Muscle layer of duodenum (tissue), 2 donors: ENCODE data around the gene PLXDC2.

Experiments used
- H3K27ac ChIP-seq: one replicate; pipeline ENCODE4 v1.7.0; 2013; ENCODE audit warnings: mild to moderate bottlenecking, low read length
- H3K27me3 ChIP-seq: one replicate; pipeline ENCODE4 v1.7.0; 2013; ENCODE audit warnings: low read depth, mild to moderate bottlenecking, control low read depth, low read length
- H3K36me3 ChIP-seq, 2 donors: one replicate each; pipeline ENCODE4 v1.7.0; 2013; ENCODE audit warnings: low read length in 2 of 2, control low read depth in 1 of 2, mild to moderate bottlenecking in 1 of 2; ENCODE audit not compliant: insufficient read depth in 2 of 2, control insufficient read depth in 1 of 2
- H3K4me1 ChIP-seq, 2 donors: one replicate each; pipeline ENCODE4 v1.7.0; 2013; ENCODE audit warnings: low read length in 2 of 2, mild to moderate bottlenecking in 2 of 2, control low read depth in 1 of 2, moderate library complexity in 1 of 2; ENCODE audit not compliant: insufficient read depth in 2 of 2, control insufficient read depth in 1 of 2
- H3K4me3 ChIP-seq, 2 donors: one replicate each; pipeline ENCODE4 v1.7.0; 2013; ENCODE audit warnings: low read length in 2 of 2, low read depth in 1 of 2, mild to moderate bottlenecking in 1 of 2
- H3K9me3 ChIP-seq, 2 donors: one replicate each; pipeline ENCODE4 v1.7.0; 2013; ENCODE audit warnings: low read length in 2 of 2, control low read depth in 1 of 2, mild to moderate bottlenecking in 1 of 2; ENCODE audit not compliant: control insufficient read depth in 1 of 2
- donor health status: healthy.

The PLXDC2 gene

DNA sequence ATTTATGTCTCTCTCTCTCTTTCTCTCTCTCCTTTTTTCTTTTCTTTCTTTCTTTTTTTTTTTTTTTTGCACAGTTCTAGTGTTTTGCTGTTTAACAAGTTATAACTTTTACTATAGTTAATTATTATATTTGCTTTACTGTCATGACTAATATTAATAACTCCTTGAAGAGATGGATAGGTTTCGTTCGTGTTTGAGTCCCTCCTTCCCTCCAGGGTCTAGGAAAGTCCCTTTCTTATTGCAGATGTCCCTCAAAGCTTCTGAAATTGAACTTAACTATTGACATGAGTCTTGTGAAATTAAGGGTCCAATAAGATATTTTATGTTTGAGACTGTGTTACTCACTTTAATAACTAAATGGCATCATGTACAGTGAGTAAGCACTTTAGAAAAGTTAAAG lies 131.4 kb downstream of the PLXDC2 start:
- Histone ChIP-seq H3K4me3 (no peak overlapping the region), H3K27ac (no peak overlapping the region), H3K36me3 (no peaks in the 10 kb centered on the region), H3K4me1 (peaks cover 0 to 24% of the 10 kb centered on the region in 2 donors), H3K27me3 (no peaks in the 10 kb centered on the region), H3K9me3 (no peaks in the 10 kb centered on the region)

DNA sequence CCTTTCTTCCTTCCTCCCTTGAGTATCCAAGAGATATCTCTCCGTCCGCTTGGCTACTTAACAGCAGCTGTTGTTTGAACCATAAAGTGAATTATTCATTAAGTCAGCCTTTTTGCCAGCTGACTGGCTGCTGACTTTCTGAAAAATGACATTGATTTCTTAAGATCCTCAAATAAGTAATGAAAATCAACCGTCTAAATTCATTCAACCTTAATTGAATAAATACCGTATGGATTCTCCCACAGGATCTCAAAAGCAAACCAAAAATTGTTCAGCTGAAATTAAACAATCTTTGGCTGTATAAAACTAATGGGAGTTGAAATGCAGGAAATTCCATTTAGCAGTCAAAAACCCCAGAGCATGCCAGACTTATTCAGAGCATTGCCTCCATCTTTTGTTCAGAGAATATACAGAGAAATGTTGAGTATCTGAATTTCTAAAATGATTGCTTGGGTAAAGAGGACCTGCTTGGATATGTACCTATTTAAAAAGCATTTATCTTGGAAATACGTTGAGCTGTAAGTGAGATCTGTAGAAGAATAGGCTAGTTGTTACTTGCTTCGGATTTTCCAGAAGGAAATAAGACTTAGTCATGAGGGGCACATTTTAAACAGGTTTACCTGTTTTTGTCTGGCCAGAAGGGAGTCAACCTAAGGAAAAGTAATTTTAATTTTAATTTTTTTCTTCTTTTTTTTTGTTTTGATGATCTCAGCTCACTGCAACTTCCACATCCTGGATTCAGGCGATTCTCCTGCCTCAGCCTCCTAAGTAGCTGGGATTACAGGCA lies 136.2 kb downstream of the PLXDC2 start:
- Histone ChIP-seq H3K4me3 (no peak overlapping the region), H3K27me3 (no peaks in the 10 kb centered on the region), H3K36me3 (no peaks in the 10 kb centered on the region), H3K9me3 (no peaks in the 10 kb centered on the region), H3K4me1 (peaks cover 0 to 8% of the 10 kb centered on the region in 2 donors), H3K27ac (no peak overlapping the region)

DNA sequence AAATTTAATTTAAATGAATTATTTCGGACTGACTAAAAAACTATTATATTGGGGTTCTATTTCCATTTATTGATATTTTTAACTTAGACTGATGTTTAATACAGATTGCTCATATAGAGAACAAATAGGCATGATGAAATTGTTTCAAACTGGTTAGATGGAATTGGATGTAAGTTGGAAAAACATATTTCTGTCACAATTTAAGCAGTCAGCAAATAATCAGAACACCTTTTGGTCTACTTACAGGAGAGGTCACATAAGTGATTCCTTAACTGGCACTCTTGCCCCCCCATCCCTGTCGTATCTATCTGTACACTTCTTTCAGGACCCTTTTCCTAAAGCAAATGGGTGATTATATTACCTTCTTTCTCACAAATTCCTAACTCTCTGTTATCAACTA lies 138.4 kb downstream of the PLXDC2 start:
- peaks cover 0 to 4% of the 10 kb centered on the region in 2 donors for H3K4me1 ChIP-seq
- H3K36me3 ChIP-seq, result no peaks in the 10 kb centered on the region
- H3K27ac ChIP-seq, result no peak overlapping the region
- H3K4me3 ChIP-seq, result no peak overlapping the region
- no peaks in the 10 kb centered on the region for H3K27me3 ChIP-seq
- H3K9me3 ChIP-seq, result no peaks in the 10 kb centered on the region

DNA sequence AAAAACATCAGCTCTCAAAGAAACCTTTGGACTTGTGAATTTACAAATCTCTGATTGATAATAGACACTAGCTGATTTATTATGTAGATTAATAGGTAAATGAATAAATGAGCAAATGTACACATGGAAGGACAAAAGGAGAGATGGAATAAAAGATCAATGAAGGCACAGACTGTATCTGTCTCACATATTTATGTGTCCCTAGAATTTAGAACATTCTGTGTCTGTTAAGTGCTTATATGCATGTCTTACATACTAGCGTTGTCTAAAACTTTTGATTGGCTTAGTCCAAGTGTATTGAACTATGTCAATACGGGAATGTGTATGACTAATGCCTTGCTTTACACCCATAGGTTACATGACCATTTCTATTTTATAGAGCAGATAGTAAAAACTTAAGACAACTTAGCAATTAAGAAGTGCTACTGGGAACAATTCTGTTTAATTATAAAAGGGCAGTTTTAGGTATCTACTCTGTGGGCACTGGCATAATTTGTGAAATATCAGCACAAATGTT lies 140.3 kb downstream of the PLXDC2 start:
- no peaks in the 10 kb centered on the region for H3K36me3 ChIP-seq
- peaks cover 0 to 4% of the 10 kb centered on the region in 2 donors for H3K4me1 ChIP-seq
- H3K4me3 ChIP-seq, result no peak overlapping the region
- no peak overlapping the region for H3K27ac ChIP-seq
- no peaks in the 10 kb centered on the region for H3K9me3 ChIP-seq
- H3K27me3 ChIP-seq, result no peaks in the 10 kb centered on the region

DNA sequence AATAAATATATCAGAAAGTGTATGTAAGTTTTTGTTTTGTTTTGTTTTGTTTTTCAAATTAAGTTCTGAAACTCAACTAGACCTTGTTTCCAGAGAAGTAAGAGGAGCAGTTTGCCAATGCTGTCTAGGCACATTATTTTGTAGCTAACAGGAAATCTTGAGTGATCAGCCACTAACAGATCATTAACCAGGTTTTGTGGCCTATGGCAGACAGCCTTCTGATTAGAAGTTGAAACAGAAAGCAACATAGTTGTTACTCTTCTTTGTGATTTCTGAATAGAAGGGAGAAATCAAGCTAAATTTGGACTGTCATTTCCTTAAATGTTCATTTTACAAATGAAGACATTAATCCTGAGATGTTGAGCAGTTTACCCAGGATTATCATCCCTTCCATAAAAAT lies 142.6 kb downstream of the PLXDC2 start:
- no peak overlapping the region for H3K27ac ChIP-seq
- no peaks in the 10 kb centered on the region for H3K9me3 ChIP-seq
- peaks cover 0 to 4% of the 10 kb centered on the region in 2 donors for H3K4me1 ChIP-seq
- H3K4me3 ChIP-seq, result no peak overlapping the region
- H3K27me3 ChIP-seq, result no peaks in the 10 kb centered on the region
- H3K36me3 ChIP-seq, result no peaks in the 10 kb centered on the region

DNA sequence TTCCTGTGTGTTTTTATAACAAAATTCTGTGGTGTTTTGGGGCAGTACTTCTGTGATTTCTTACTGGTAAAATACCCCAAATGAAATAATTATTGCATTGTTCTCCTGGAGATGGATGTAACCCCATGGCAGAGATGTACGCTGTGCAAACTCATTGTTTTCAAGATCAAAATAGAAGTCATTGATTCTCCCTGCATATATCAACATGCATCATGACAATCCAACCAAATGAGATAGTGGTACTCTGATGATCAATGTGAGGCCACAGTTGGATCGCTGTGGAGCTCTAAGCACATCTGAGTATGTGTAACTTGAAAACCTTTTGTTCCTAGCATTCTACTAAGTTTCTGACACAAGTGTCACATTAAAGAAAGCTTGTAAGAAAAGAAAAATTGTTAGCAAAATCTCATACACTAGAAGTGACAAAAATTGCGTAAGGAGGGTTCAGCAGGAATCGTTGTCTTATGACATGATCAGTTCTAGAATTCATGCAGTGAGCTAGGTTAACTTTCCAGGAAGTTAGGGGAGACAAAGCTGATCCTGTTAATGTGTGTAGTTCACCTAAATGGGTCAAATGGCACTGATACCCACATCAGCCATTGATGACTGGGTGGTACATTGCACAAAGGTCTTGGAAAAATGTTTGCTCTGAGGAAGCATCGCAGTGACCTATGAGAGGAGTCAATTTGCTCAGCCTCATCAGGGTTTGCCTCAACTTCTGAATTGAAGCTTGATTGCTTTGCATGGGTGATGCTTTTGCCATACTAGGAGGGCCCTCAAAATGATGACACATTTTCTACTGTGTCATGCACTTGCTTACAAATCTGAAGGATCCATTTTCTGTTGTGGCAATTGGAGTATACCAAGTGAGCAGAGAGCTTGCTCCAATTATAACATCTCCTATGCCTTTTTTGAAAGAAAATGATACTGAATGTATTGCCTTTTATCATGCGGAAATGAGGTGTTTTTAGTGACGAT lies 145.1 kb downstream of the PLXDC2 start:
- Histone ChIP-seq H3K9me3 (no peaks in the 10 kb centered on the region), H3K4me1 (peaks cover 0 to 4% of the 10 kb centered on the region in 2 donors), H3K4me3 (no peak overlapping the region), H3K27ac (no peak overlapping the region), H3K36me3 (no peaks in the 10 kb centered on the region), H3K27me3 (no peaks in the 10 kb centered on the region)

DNA sequence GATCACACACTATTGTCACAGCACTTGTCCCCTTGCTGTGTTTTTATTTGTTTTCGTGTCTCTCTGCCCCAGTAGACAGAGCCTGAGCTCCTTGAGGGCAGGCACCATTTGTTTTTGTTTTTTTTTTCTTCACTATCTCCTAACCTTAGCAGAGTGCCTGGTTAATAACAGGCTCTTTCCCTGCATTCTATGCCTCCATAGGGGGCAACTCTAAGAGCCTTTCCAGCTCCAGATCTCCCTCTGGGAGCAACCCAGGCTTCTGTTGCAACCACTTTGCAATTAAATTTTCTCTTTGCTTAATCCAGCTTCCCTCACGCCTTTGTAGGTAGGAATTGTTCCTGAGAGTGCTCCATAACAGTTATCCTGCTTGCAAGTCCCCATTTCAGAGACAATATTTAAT lies 148.4 kb downstream of the PLXDC2 start:
- Histone ChIP-seq H3K4me1 (no peaks in the 10 kb centered on the region), H3K9me3 (no peaks in the 10 kb centered on the region), H3K27ac (no peak overlapping the region), H3K4me3 (no peak overlapping the region), H3K36me3 (no peaks in the 10 kb centered on the region), H3K27me3 (no peaks in the 10 kb centered on the region)

DNA sequence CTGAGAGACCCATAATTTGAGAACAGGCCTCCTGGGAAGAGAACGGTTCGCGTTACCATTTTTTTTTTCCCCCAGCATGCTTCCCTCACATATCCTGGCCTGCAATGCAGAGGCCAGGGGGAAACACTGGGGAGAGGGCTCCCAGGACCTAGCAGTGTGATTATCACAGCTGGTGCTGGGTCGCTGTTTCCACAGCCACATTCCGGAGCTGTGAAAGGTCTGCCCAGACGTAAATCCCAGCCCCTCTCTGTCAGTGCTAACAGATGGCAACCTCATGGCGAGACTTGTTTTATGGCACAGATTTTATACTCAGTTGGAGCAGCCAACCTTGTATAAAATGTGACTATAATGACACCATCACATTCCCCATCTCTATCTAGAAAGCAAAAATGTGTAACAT lies 150.5 kb downstream of the PLXDC2 start:
- Histone ChIP-seq H3K27me3 (no peaks in the 10 kb centered on the region), H3K4me3 (no peak overlapping the region), H3K4me1 (peaks cover 3 to 8% of the 10 kb centered on the region in 2 donors), H3K27ac (no peak overlapping the region), H3K9me3 (no peaks in the 10 kb centered on the region), H3K36me3 (no peaks in the 10 kb centered on the region)

DNA sequence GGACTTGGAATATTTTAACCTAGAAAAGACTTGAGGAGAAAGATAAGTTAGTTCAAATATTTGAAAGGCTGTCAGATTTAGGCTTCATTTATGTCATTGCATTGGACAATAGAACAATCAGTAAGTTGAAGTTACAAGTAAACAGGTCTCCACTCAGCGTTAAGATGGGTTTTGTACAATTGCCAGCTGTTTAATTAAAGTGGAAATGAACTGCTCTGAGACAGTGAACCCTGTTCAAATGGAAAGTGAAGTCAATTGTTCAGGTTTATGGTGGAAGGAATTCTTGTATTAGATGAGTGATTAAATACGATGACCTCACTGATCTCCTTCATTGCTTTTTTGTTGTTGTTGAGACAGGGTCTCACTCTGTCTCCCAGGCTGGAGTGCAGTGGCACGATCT lies 151.7 kb downstream of the PLXDC2 start:
- no peaks in the 10 kb centered on the region for H3K36me3 ChIP-seq
- H3K9me3 ChIP-seq, result no peaks in the 10 kb centered on the region
- no peaks in the 10 kb centered on the region for H3K27me3 ChIP-seq
- no peak overlapping the region for H3K4me3 ChIP-seq
- H3K27ac ChIP-seq, result no peak overlapping the region
- peaks cover 3 to 8% of the 10 kb centered on the region in 2 donors for H3K4me1 ChIP-seq

DNA sequence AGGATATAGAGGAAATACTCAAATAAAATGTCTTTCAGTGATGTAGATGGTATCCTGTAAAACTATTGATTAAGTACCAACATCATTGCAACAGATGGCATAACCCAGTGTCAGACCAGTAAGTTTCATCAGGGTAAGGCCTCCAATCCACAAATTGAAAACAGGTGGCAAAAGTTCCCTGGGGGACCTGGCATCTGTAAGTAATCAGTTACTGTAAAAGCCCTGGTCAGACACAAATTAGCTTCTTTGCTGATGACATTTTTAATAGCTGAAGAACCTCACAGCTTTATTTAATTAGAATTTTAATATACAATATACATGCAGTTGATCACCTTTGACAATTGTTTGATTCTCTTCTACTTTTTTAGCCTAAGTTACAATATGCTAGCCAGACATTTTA lies 152.5 kb downstream of the PLXDC2 start:
- Histone ChIP-seq H3K9me3 (no peaks in the 10 kb centered on the region), H3K27me3 (no peaks in the 10 kb centered on the region), H3K4me1 (peaks cover 3 to 8% of the 10 kb centered on the region in 2 donors), H3K27ac (no peak overlapping the region), H3K36me3 (no peaks in the 10 kb centered on the region), H3K4me3 (no peak overlapping the region)

DNA sequence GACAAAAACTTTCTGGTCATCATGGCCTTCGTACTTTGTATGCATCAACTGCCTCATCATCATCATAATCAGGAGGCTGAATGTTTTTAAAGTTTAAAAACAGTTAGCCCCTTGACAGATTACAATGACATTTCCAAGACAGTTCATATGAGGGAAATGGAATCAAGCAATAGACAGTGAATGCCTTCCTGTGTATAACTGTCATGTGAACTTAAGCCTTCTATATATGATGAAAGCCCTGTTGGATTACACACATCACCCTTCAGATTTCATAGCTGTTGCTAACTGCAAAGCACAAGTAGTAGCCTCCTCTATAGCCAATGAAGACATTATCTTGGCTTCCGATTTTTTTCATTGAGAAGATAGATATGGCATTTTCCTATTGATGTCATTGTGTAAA lies 154.0 kb downstream of the PLXDC2 start:
- no peaks in the 10 kb centered on the region for H3K27me3 ChIP-seq
- no peak overlapping the region for H3K4me3 ChIP-seq
- H3K36me3 ChIP-seq, result no peaks in the 10 kb centered on the region
- H3K9me3 ChIP-seq, result no peaks in the 10 kb centered on the region
- peaks cover 3 to 8% of the 10 kb centered on the region in 2 donors for H3K4me1 ChIP-seq
- no peak overlapping the region for H3K27ac ChIP-seq
